ENCODE results near the gene LRRFIP1.

The LRRFIP1 gene

GRCh38 chr2:237708491-237708890 lies 81.1 kb downstream of the LRRFIP1 start:
- DNase-seq, result no peak

DNA sequence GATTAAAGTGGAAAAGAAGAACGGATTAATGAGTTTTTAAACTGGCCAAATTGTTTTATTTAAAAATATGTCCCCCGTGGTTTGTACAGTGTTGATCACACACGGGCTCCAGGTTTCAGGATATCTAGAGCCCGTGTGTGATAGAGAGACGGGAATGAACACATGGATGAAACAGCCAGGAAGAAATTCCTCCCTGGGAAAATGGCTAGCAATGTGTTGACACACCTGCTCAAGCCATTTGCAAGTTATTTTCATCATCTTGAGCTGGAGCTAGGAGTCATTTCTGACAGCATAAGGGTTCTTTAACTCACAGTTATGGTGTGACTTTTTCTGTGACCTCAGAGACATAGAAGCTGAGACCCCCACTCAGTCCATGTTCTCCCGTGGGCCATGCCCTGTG lies 81.6 kb downstream of the LRRFIP1 start:
- no peak for DNase-seq

GRCh38 chr2:237711458-237712150 lies 84.2 kb downstream of the LRRFIP1 start:
- DNase-seq, result no peak

- DNase-seq, result no peak
These were observed 85.3 kb downstream of the LRRFIP1 start for GRCh38 chr2:237712477-237713377.

- DNase-seq, result no peak
These were observed 87.5 kb downstream of the LRRFIP1 start for GRCh38 chr2:237714690-237715458.

DNA sequence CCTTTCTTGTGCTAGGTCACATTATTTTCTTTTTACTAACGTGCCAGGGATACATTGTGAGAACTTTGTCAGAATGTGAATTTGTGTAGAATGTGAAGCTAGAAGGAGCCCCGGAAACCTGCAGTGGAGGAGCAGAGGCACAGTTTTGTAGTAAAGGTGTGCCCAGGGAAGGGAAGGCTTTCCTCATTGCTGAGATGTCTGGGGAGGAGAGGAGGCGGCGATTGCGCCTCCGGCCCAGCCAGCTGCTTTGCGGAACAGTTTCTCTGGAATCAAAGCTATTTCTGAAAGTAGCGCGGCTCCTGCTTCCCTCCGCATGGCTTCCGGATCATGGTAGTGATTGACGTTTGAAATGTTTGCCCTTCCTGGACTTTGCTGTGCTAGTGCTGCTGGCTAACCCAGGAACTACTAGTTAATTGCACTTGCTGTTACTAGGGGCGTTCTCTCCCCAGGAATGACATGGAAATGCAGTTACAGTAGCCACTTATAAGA lies 88.1 kb downstream of the LRRFIP1 start:
- DNase-seq, result no peak

DNA sequence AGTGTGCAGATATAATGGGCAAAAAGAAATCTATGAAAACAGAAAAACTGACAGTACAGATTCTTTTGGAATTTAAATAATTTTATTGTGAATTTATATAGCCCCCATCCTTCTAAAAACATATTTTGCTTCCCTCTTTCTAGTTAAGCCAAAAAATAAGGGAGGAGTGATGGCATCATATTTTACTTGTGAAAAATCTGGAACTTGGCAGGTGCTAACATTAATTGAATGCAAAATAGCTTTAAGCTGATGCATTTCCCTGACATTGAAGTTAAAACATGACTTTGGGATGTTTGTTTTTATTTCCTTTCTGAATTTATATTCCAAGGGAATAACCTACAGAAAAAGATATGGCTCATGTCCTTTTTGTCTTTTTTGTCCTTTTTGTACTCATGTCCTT lies 88.6 kb downstream of the LRRFIP1 start:
- no peak for DNase-seq

- no peak for DNase-seq
These were observed 90.2 kb downstream of the LRRFIP1 start for GRCh38 chr2:237717366-237718276.

DNA sequence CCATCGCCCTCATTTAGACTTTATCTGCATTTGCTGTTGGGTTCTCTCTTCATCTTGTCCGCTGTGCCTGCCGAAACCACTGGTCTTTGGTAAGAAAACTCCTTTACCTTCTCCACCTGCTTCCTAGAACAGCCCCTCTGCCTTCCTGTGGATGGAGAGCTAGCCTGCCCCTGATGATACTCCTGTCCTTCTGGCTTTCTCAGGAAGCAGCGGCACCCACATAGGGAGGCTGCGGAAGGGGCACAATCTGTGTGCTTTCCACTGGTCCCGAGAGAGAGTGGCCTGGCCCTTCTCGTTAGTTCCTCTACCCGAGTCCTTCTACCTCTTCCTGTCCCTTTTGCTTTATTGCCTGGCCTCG lies 90.9 kb downstream of the LRRFIP1 start:
- DNase-seq, result no peak

DNA sequence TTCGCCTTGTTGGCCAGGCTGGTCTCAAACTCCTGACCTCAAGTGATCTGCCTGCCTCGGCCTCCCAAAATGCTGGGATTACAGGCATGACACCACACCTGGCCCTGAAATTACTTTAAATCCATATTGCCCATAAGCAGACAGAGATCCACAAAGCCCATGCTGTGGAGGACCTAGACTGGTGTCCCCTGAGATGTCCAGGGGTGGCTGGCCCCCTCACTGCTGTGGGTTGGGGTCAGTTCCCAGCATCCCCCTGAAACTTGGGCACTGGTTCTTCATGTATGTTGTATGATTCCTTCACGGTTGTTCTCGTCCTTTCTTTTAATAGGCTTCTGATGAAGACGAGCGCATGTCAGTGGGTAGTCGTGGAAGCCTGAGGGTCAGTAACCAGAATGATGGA lies 93.1 kb downstream of the LRRFIP1 start:
- DNase-seq, result no peak

- DNase-seq, result no peak
These were observed 93.6 kb downstream of the LRRFIP1 start for GRCh38 chr2:237720957-237721356.

- no peak for DNase-seq
These were observed 94.1 kb downstream of the LRRFIP1 start for GRCh38 chr2:237721458-237721857.

- DNase-seq, result no peak
These were observed 95.2 kb downstream of the LRRFIP1 start for GRCh38 chr2:237722616-237723015.

- no peak for DNase-seq
These were observed 95.6 kb downstream of the LRRFIP1 start for GRCh38 chr2:237723023-237723422.

GRCh38 chr2:237723602-237724001 lies 96.2 kb downstream of the LRRFIP1 start:
- no peak for DNase-seq

DNA sequence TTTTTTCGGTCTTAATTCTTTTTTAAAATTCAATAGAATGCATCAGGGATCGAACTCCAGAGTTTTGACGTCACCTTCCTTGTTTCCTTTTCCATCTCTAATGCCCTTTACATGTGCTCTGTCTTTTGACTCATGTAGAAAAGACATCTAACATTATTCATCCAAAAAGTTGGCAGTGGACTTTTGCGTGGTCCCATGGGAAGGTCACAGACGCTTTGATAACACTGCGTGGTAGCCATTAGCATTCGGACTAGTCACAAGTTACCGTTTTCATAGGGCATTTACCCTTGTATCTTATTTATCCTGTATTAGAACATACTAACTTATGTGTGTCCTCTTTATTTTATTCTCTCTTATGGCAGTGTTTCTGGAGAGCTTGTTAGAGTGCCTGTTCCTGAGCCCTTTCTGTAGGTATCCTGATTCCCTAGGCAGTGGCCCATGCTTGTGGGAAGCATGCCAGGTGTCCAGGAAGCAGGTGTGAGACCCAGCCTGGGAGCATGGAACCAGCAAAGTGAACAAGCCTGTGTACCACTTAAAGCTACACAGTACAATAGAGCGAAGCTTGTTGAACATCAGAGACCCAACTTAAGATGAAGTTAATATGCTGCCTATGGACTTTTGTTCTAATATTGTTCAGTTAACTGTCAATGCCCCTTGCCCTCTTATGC lies 97.6 kb downstream of the LRRFIP1 start:
- no peak for DNase-seq

DNA sequence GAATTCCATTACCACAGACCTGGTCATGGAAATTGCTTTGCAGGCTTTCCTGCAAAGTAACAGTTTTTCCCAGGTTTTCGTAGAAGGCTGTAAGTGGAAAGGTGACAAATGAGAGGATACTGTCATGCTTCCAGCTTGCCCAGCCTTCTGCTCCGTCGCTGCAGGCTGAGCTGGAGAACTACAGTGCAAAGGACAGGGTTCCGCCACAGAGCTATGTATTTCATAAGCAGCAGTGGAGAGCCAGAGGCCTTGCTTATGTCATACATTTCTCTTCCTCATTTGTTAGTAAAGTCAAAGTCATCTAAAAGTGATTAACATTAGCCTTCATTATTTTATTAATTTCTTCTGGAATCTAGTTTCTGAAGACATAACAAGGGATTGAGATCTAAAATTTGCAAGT lies 98.3 kb downstream of the LRRFIP1 start:
- no peak for DNase-seq

GRCh38 chr2:237726401-237726830 lies 99.0 kb downstream of the LRRFIP1 start:
- no peak for DNase-seq

GRCh38 chr2:237727363-237727762 lies 100.0 kb downstream of the LRRFIP1 start:
- DNase-seq, result no peak

DNA sequence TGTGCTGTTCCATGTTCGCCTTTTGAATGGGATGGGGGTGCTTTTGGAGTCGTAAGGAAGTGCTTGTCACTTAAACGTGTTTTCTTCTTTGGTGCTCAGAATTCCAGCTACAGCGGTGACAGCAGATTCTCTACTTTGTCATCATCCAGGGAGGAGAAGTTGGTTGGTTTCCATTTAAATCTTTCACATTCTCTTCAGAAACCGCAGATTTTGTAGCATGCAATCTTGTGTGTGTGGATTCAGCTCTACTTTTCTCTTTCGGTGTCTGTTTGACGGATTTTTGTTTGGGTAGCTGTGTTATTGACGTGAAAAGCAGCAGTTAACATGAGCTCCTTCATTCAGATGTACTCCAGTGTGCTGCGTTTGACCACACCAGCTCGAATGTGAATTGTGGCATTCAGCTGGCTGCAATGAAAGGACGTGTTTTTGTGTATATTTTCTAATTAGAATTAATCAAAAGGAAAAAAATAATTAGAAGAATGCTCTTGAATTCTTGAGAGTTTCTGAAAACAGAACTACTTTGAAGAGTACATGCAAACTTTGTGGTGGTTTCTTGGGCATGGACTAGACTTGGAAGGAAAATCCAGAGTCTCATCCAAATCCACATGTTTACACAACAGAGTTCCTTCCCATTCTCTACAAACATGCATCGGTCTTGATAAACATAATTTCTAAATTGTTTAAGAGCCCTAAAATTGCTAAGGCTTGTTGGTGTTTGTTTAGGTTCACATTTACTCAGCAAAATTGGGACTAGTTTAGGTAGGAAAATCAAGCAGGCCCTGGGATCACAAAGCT lies 102.5 kb downstream of the LRRFIP1 start:
- DNase-seq, result no peak

DNA sequence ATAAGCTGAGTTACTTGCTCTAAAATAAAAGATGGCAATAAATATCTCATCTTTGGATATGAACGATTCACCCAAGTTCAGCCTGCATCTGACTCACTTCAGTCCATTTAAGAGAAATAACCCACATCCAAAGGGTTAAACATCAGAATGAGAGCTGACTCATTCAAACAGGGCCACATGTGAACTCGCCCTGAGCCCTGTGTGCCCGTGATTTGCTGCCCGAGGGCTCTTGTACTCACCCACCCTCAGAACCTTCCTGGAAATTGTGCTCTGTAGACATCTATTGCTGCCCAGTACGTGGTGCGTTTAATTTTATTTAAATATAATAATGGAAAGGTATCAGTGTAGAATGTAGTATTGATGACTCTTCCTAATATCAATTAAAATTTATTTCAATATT lies 104.3 kb downstream of the LRRFIP1 start:
- no peak for DNase-seq

Data from effector CD8-positive, alpha-beta T cell (primary cell).